ENCODE data around the gene ACTN3. TPM values are rescaled to one million over a fixed set of nuclear protein-coding genes. Genes with fewer than 3 reads are reported as not detected.
"Not testable (repeated sequence)": the region's sequence is repeated elsewhere in the genome, so short reads cannot be mapped to it uniquely, and the experiment has no call there.

The ACTN3 gene
- total RNA-seq, 2 donors from 2014 or later: 0.12 to 0.73 TPM

GRCh38 chr11:66582565-66583147, 36.0 kb downstream of the ACTN3 start:
- H3K27me3 Mint-ChIP-seq; H3K9me3 Mint-ChIP-seq; ATAC-seq; H3K4me3 Mint-ChIP-seq; DNase-seq (ENCODE audit: low spot score); H3K36me3 Mint-ChIP-seq; H3K27ac Mint-ChIP-seq: not testable (repeated sequence)
- H3K4me1 Mint-ChIP-seq (ENCODE audit: low read depth in 2 of 2): peaks cover 8 to 10% of the 10 kb centered on the region in 2 donors

GRCh38 chr11:66585447-66585846, 38.7 kb downstream of the ACTN3 start:
- not testable (repeated sequence) for ATAC-seq; H3K36me3 Mint-ChIP-seq; H3K27ac Mint-ChIP-seq; H3K9me3 Mint-ChIP-seq; H3K27me3 Mint-ChIP-seq; DNase-seq (ENCODE audit: low spot score); H3K4me1 Mint-ChIP-seq (ENCODE audit: low read depth in 2 of 2); H3K4me3 Mint-ChIP-seq

GRCh38 chr11:66586136-66586535, 39.4 kb downstream of the ACTN3 start:
- peaks cover 7% of the 10 kb centered on the region for H3K9me3 Mint-ChIP-seq
- no peaks in the 10 kb centered on the region for H3K36me3 Mint-ChIP-seq
- no peak for DNase-seq (ENCODE audit: low spot score)
- H3K27me3 Mint-ChIP-seq: no peaks in the 10 kb centered on the region
- no peaks in the 10 kb centered on the region for H3K4me1 Mint-ChIP-seq (ENCODE audit: low read depth in 2 of 2)
- H3K4me3 Mint-ChIP-seq: no peak overlapping the region
- H3K27ac Mint-ChIP-seq: no peak overlapping the region
- no peak for ATAC-seq

GRCh38 chr11:66589315-66589714, 42.6 kb downstream of the ACTN3 start:
- not testable (repeated sequence) for H3K27me3 Mint-ChIP-seq, H3K27ac Mint-ChIP-seq, ATAC-seq

GRCh38 chr11:66589996-66590675, 43.4 kb downstream of the ACTN3 start:
- H3K27me3 Mint-ChIP-seq: no peaks in the 10 kb centered on the region
- no peak overlapping the region for H3K4me3 Mint-ChIP-seq
- H3K9me3 Mint-ChIP-seq: no peaks in the 10 kb centered on the region
- H3K27ac Mint-ChIP-seq: no peak overlapping the region
- H3K4me1 Mint-ChIP-seq (ENCODE audit: low read depth in 2 of 2): peaks cover 10 to 20% of the 10 kb centered on the region in 2 donors
- ATAC-seq: no peak
- DNase-seq (ENCODE audit: low spot score): no peak
- no peaks in the 10 kb centered on the region for H3K36me3 Mint-ChIP-seq

More at GRCh38 chr11:66589315-66589714, 42.6 kb downstream of the ACTN3 start:
- peaks cover 10 to 14% of the 10 kb centered on the region in 2 donors for H3K4me1 Mint-ChIP-seq (ENCODE audit: low read depth in 2 of 2)
- not testable (repeated sequence) for H3K9me3 Mint-ChIP-seq; H3K4me3 Mint-ChIP-seq; H3K36me3 Mint-ChIP-seq; DNase-seq (ENCODE audit: low spot score)

- Mint-ChIP-seq H3K4me1 (ENCODE audit: low read depth in 2 of 2) (peaks cover 10 to 29% of the 10 kb centered on the region in 2 donors), H3K4me3 (no peak overlapping the region), H3K27ac (no peak overlapping the region), H3K27me3 (no peaks in the 10 kb centered on the region), H3K36me3 (no peaks in the 10 kb centered on the region), H3K9me3 (no peaks in the 10 kb centered on the region)
- DNase-seq (ENCODE audit: low spot score) (no peak), ATAC-seq (no peak)
These were observed 44.5 kb downstream of the ACTN3 start for GRCh38 chr11:66591175-66591574.

- Mint-ChIP-seq H3K4me1 (ENCODE audit: low read depth in 2 of 2) (peaks cover 10 to 29% of the 10 kb centered on the region in 2 donors), H3K4me3 (peak within 1 kb of the TSS; percentile 100), H3K9me3 (no peaks in the 10 kb centered on the region), H3K27me3 (no peaks in the 10 kb centered on the region), H3K36me3 (no peaks in the 10 kb centered on the region), H3K27ac (peak within 1 kb of the TSS; percentile 91 to 99)
- DNase-seq (ENCODE audit: low spot score) (peak; percentile 98), ATAC-seq (peak; percentile 97 to 98)
These were observed 46.0 kb downstream of the ACTN3 start, which contains the start of the genes CCDC87 and CCS for GRCh38 chr11:66592457-66593302. CCDC87 (minus strand) TSS chr11:66593063; CDS start chr11:66593015, 48 bp downstream. CCS (plus strand) TSS chr11:66593185; CDS start chr11:66593262, 77 bp downstream.

- DNase-seq (ENCODE audit: low spot score) (no peak), ATAC-seq (no peak)
- Mint-ChIP-seq H3K9me3 (no peaks in the 10 kb centered on the region), H3K27ac (peak overlapping the region; percentile 91 to 99), H3K4me1 (ENCODE audit: low read depth in 2 of 2) (peaks cover 10 to 29% of the 10 kb centered on the region in 2 donors), H3K4me3 (peak overlapping the region; percentile 100), H3K27me3 (no peaks in the 10 kb centered on the region), H3K36me3 (no peaks in the 10 kb centered on the region)
These were observed 46.6 kb downstream of the ACTN3 start for GRCh38 chr11:66593303-66593635.

- Mint-ChIP-seq H3K4me1 (ENCODE audit: low read depth in 2 of 2) (peaks cover 10 to 29% of the 10 kb centered on the region in 2 donors), H3K4me3 (peak overlapping the region; percentile 100), H3K27ac (peak overlapping the region; percentile 91 to 99), H3K36me3 (no peaks in the 10 kb centered on the region), H3K9me3 (no peaks in the 10 kb centered on the region), H3K27me3 (no peaks in the 10 kb centered on the region)
- no peak for ATAC-seq
- DNase-seq (ENCODE audit: low spot score): no peak
These were observed 46.9 kb downstream of the ACTN3 start for GRCh38 chr11:66593650-66594049.

- peak overlapping the region in 1 of 2 donors; percentile 34 for H3K27ac Mint-ChIP-seq
- H3K9me3 Mint-ChIP-seq: no peaks in the 10 kb centered on the region
These were observed 48.7 kb downstream of the ACTN3 start for GRCh38 chr11:66595245-66595904.

GRCh38 chr11:66598993-66599392, 52.3 kb downstream of the ACTN3 start:
- Mint-ChIP-seq H3K4me1 (ENCODE audit: low read depth in 2 of 2) (peaks cover 0 to 14% of the 10 kb centered on the region in 2 donors), H3K4me3 (no peak overlapping the region), H3K27me3 (no peaks in the 10 kb centered on the region), H3K9me3 (no peaks in the 10 kb centered on the region), H3K27ac (no peak overlapping the region), H3K36me3 (no peaks in the 10 kb centered on the region)
- no peak for DNase-seq (ENCODE audit: low spot score)
- no peak for ATAC-seq

More at GRCh38 chr11:66595245-66595904, 48.7 kb downstream of the ACTN3 start:
- Mint-ChIP-seq H3K4me1 (ENCODE audit: low read depth in 2 of 2) (peaks cover 10 to 29% of the 10 kb centered on the region in 2 donors), H3K36me3 (no peaks in the 10 kb centered on the region), H3K4me3 (no peak overlapping the region), H3K27me3 (no peaks in the 10 kb centered on the region)
- ATAC-seq: no peak
- DNase-seq (ENCODE audit: low spot score): no peak

GRCh38 chr11:66600219-66600618, 53.5 kb downstream of the ACTN3 start:
- Mint-ChIP-seq H3K9me3 (no peaks in the 10 kb centered on the region), H3K4me3 (no peak overlapping the region), H3K4me1 (ENCODE audit: low read depth in 2 of 2) (peaks cover 0 to 8% of the 10 kb centered on the region in 2 donors), H3K27ac (no peak overlapping the region), H3K36me3 (no peaks in the 10 kb centered on the region), H3K27me3 (no peaks in the 10 kb centered on the region)
- DNase-seq (ENCODE audit: low spot score): no peak
- no peak for ATAC-seq

- ATAC-seq (no peak), DNase-seq (ENCODE audit: low spot score) (no peak)
- Mint-ChIP-seq H3K27me3 (no peaks in the 10 kb centered on the region), H3K27ac (no peak overlapping the region), H3K36me3 (no peaks in the 10 kb centered on the region), H3K4me1 (ENCODE audit: low read depth in 2 of 2) (peaks cover 0 to 3% of the 10 kb centered on the region in 2 donors), H3K4me3 (no peak overlapping the region), H3K9me3 (no peaks in the 10 kb centered on the region)
These were observed 54.0 kb downstream of the ACTN3 start for GRCh38 chr11:66600631-66601233.

Data from natural killer cell treated with Interleukin-12 subunit alpha and Interleukin-12 subunit beta and Interleukin-15 and Interleukin-18, amount 100 ng/mL, for 72 hours (primary cell).